HEK293 (cell line): ENCODE data around the gene IRF2.
A peak's percentile ranks its signal among the peaks of the same experiment; 100 is the strongest.

Experiments
- CTCF ChIA-PET: fragments of 350-600 bp; formaldehyde crosslinking; extraction: SDS; loops from one replicate; lab custom pipeline; 2021; ENCODE audit warnings: antibody characterized with exemption; lab: Yijun Ruan, JAX
- POLR2A ChIA-PET: fragments of 300-600 bp; formaldehyde crosslinking; extraction: SDS; loops from one replicate; lab custom pipeline; 2020; ENCODE audit warnings: antibody characterized with exemption, inconsistent platforms; lab: Yijun Ruan, JAX
- H3K27ac ChIP-seq: fragments of 200-500 bp; sonication (Bioruptor generic); 2 replicates; pipeline ENCODE4 v1.5.1; 2014; ENCODE audit warnings: low read depth, low read length, control low read depth, inconsistent platforms; ENCODE audit errors: extremely low read depth
- H3K36me3 ChIP-seq, 2 experiments: fragments of 200-500 bp in 1 of 2; sonication (Bioruptor generic) in 1 of 2; 1 replicate in 1 of 2; 2 replicates in 1 of 2; pipeline ENCODE4 v1.5.1; 2014 to 2017; ENCODE audit warnings: inconsistent platforms in 2 of 2, low read length in 2 of 2; ENCODE audit not compliant: control insufficient read depth in 2 of 2, insufficient read depth in 1 of 2
- H3K4me1 ChIP-seq: fragments of 200-500 bp; sonication (Bioruptor generic); 2 replicates; pipeline ENCODE4 v1.5.1; 2014; ENCODE audit warnings: mild to moderate bottlenecking, low read length, inconsistent platforms; ENCODE audit not compliant: control insufficient read depth, insufficient read depth
- H3K4me3 ChIP-seq: 2 replicates; pipeline ENCODE4 v1.5.1; 2011; ENCODE audit warnings: low read depth, mild to moderate bottlenecking, control low read depth, low read length, moderate library complexity
- H3K9me3 ChIP-seq: fragments of 200-500 bp; sonication (Bioruptor generic); 2 replicates; pipeline ENCODE4 v1.5.1; 2014; ENCODE audit warnings: low read depth, low read length, inconsistent platforms; ENCODE audit not compliant: control insufficient read depth, insufficient read depth
- GLIS1 ChIP-seq: fragments of 450-650 bp; formaldehyde crosslinking; IDR thresholded peaks from 2 replicates; pipeline ENCODE4 v1.5.1; 2016; ENCODE audit warnings: missing biosample characterization, missing genetic modification characterization
- MYNN ChIP-seq: fragments of 450-650 bp; formaldehyde crosslinking; IDR thresholded peaks from 2 replicates; pipeline ENCODE4 v1.5.1; 2016; ENCODE audit warnings: missing biosample characterization, missing genetic modification characterization, borderline replicate concordance
- PATZ1 ChIP-seq: fragments of 450-650 bp; formaldehyde crosslinking; IDR thresholded peaks from 2 replicates; pipeline ENCODE4 v1.5.1; 2016; ENCODE audit warnings: missing biosample characterization, missing genetic modification characterization
- REPIN1 ChIP-seq: fragments of 450-650 bp; formaldehyde crosslinking; IDR thresholded peaks from 2 replicates; pipeline ENCODE4 v1.5.1; 2017; ENCODE audit warnings: missing biosample characterization, missing genetic modification characterization, low read depth
- SALL2 ChIP-seq: fragments of 450-650 bp; formaldehyde crosslinking; IDR thresholded peaks from 2 replicates; pipeline ENCODE4 v1.5.0; 2017; ENCODE audit warnings: missing biosample characterization, mild to moderate bottlenecking, missing genetic modification characterization, borderline replicate concordance
- SP2 ChIP-seq: fragments of 450-650 bp; formaldehyde crosslinking; IDR thresholded peaks from 2 replicates; pipeline ENCODE4 v1.5.1; 2016; ENCODE audit warnings: missing biosample characterization, missing genetic modification characterization
- ZBTB1 ChIP-seq: fragments of 450-650 bp; formaldehyde crosslinking; IDR thresholded peaks from 2 replicates; pipeline ENCODE4 v1.5.1; 2016; ENCODE audit warnings: missing biosample characterization, missing genetic modification characterization
- ZBTB21 ChIP-seq: fragments of 450-650 bp; formaldehyde crosslinking; IDR thresholded peaks from 2 replicates; pipeline ENCODE4 v1.5.1; 2017; ENCODE audit warnings: missing biosample characterization, missing genetic modification characterization
- ZBTB6 ChIP-seq: fragments of 450-650 bp; formaldehyde crosslinking; IDR thresholded peaks from 2 replicates; pipeline ENCODE4 v1.5.1; 2017; ENCODE audit warnings: missing biosample characterization, missing genetic modification characterization
- ZBTB8A ChIP-seq: fragments of 450-650 bp; formaldehyde crosslinking; IDR thresholded peaks from 2 replicates; pipeline ENCODE4 v1.5.1; 2016; ENCODE audit warnings: missing biosample characterization, missing genetic modification characterization
- ZNF140 ChIP-seq: fragments of 450-650 bp; formaldehyde crosslinking; IDR thresholded peaks from 2 replicates; pipeline ENCODE4 v1.5.1; 2016; ENCODE audit warnings: missing biosample characterization, missing genetic modification characterization
- ZNF148 ChIP-seq: fragments of 450-650 bp; formaldehyde crosslinking; IDR thresholded peaks from 2 replicates; pipeline ENCODE4 v1.5.0; 2017; ENCODE audit warnings: missing biosample characterization, missing genetic modification characterization, borderline replicate concordance
- ZNF184 ChIP-seq: fragments of 450-650 bp; IDR thresholded peaks from 2 replicates; pipeline ENCODE4 v1.5.1; 2018; ENCODE audit warnings: missing biosample characterization, mild to moderate bottlenecking, missing genetic modification characterization
- ZNF221 ChIP-seq: fragments of 450-650 bp; formaldehyde crosslinking; IDR thresholded peaks from 2 replicates; pipeline ENCODE4 v1.5.1; 2017; ENCODE audit warnings: missing biosample characterization, missing genetic modification characterization, borderline replicate concordance
- ZNF530 ChIP-seq: fragments of 450-650 bp; formaldehyde crosslinking; IDR thresholded peaks from 2 replicates; pipeline ENCODE4 v1.5.1; 2016; ENCODE audit warnings: low read depth, missing biosample characterization, missing genetic modification characterization
- ZNF558 ChIP-seq: fragments of 450-650 bp; formaldehyde crosslinking; IDR thresholded peaks from 2 replicates; pipeline ENCODE4 v1.5.1; 2016; ENCODE audit warnings: missing biosample characterization, missing genetic modification characterization
- ZNF639 ChIP-seq: fragments of 450-650 bp; formaldehyde crosslinking; IDR thresholded peaks from 2 replicates; pipeline ENCODE4 v1.5.1; 2016; ENCODE audit warnings: missing biosample characterization, missing genetic modification characterization
- ZNF670 ChIP-seq: fragments of 450-650 bp; formaldehyde crosslinking; IDR thresholded peaks from 2 replicates; pipeline ENCODE4 v1.5.1; 2016; ENCODE audit warnings: missing biosample characterization, missing genetic modification characterization, low read depth
- ZNF785 ChIP-seq: fragments of 450-650 bp; formaldehyde crosslinking; IDR thresholded peaks from 2 replicates; pipeline ENCODE4 v1.5.1; 2016; ENCODE audit warnings: missing biosample characterization, missing genetic modification characterization
- ZNF830 ChIP-seq: fragments of 450-650 bp; IDR thresholded peaks from 2 replicates; pipeline ENCODE4 v1.5.0; 2018; ENCODE audit warnings: missing biosample characterization, missing genetic modification characterization, low read depth, mild to moderate bottlenecking, moderate library complexity
- TF ChIP-seq, protein P1 (sequence below): fragments of 450-650 bp; formaldehyde crosslinking; IDR thresholded peaks from 2 replicates; pipeline ENCODE4 v1.5.1; 2016; ENCODE audit warnings: missing biosample characterization, missing genetic modification characterization
- TF ChIP-seq, protein P2 (sequence below): fragments of 450-650 bp; formaldehyde crosslinking; IDR thresholded peaks from 2 replicates; pipeline ENCODE4 v1.5.1; 2016; ENCODE audit warnings: missing biosample characterization, missing genetic modification characterization

The IRF2 gene

GRCh38 chr4:184401397-184402171 is 72.8 kb downstream of the IRF2 start:
- no peak overlapping the region for H3K4me3 ChIP-seq
- TF ChIP-seq, protein P1, sequence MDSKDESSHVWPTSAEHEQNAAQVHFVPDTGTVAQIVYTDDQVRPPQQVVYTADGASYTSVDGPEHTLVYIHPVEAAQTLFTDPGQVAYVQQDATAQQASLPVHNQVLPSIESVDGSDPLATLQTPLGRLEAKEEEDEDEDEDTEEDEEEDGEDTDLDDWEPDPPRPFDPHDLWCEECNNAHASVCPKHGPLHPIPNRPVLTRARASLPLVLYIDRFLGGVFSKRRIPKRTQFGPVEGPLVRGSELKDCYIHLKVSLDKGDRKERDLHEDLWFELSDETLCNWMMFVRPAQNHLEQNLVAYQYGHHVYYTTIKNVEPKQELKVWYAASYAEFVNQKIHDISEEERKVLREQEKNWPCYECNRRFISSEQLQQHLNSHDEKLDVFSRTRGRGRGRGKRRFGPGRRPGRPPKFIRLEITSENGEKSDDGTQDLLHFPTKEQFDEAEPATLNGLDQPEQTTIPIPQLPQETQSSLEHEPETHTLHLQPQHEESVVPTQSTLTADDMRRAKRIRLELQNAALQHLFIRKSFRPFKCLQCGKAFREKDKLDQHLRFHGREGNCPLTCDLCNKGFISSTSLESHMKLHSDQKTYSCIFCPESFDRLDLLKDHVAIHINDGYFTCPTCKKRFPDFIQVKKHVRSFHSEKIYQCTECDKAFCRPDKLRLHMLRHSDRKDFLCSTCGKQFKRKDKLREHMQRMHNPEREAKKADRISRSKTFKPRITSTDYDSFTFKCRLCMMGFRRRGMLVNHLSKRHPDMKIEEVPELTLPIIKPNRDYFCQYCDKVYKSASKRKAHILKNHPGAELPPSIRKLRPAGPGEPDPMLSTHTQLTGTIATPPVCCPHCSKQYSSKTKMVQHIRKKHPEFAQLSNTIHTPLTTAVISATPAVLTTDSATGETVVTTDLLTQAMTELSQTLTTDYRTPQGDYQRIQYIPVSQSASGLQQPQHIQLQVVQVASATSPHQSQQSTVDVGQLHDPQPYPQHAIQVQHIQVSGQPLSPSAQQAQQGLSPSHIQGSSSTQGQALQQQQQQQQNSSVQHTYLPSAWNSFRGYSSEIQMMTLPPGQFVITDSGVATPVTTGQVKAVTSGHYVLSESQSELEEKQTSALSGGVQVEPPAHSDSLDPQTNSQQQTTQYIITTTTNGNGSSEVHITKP (tag by site-specific recombination) = peak; percentile 69
- TF ChIP-seq ZBTB6 (no peak), ZNF639 (tag by site-specific recombination) (no peak), ZBTB1 (no peak), SALL2 (no peak)
- no peaks in the 10 kb centered on the region for H3K9me3 ChIP-seq
- CTCF ChIA-PET = no interaction called here
- peaks cover 0 to 38% of the 10 kb centered on the region in 2 experiments; a peak in 2 of 3 replicates for H3K36me3 ChIP-seq
- no peaks in the 10 kb centered on the region for H3K4me1 ChIP-seq
- POLR2A ChIA-PET = no interaction called here
- H3K27ac ChIP-seq = no peak overlapping the region

DNA sequence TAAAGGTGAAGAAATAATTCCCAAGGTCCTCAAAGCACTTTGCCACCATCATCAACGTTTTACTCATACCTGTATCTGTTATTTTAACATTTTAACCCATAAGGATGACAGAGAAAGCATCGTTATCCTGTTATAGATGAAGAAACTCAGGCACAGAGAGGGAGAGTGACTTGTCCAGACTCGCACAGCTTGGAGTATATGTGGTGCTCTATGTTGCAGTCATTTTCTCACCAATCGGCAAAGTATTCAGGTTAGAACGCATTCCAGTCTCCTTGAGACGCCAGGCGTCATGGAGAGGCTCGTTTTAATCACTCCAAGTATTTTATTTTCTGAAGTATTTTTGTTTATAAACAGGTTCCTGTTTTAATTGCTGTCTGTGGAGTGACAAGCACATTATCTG is 73.5 kb downstream of the IRF2 start:
- no peak overlapping the region for H3K27ac ChIP-seq
- ChIA-PET POLR2A (no interaction called here), CTCF (no interaction called here)
- H3K4me3 ChIP-seq = no peak overlapping the region
- H3K36me3 ChIP-seq = peaks cover 0 to 38% of the 10 kb centered on the region in 2 experiments; a peak in 2 of 3 replicates
- no peaks in the 10 kb centered on the region for H3K4me1 ChIP-seq
- no peaks in the 10 kb centered on the region for H3K9me3 ChIP-seq
- TF ChIP-seq ZNF221 (no peak), ZNF530 (tag by site-specific recombination) (no peak), ZNF148 (no peak), ZNF558 (tag by site-specific recombination) (no peak), ZNF830 (tag by site-specific recombination) (no peak), ZBTB8A (tag by site-specific recombination) (no peak), PATZ1 (no peak), ZNF184 (tag by site-specific recombination) (no peak), GLIS1 (tag by site-specific recombination) (no peak), ZNF670 (tag by site-specific recombination) (no peak), ZNF140 (tag by site-specific recombination) (no peak), REPIN1 (tag by site-specific recombination) (no peak), ZBTB21 (tag by site-specific recombination) (no peak), SP2 (no peak), MYNN (tag by site-specific recombination) (no peak), ZNF785 (no peak)
- TF ChIP-seq, protein P2, sequence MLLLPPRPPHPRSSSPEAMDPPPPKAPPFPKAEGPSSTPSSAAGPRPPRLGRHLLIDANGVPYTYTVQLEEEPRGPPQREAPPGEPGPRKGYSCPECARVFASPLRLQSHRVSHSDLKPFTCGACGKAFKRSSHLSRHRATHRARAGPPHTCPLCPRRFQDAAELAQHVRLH = no peak
